ENCODE data around the gene TPP2.

- TF ChIP-seq, protein P1, sequence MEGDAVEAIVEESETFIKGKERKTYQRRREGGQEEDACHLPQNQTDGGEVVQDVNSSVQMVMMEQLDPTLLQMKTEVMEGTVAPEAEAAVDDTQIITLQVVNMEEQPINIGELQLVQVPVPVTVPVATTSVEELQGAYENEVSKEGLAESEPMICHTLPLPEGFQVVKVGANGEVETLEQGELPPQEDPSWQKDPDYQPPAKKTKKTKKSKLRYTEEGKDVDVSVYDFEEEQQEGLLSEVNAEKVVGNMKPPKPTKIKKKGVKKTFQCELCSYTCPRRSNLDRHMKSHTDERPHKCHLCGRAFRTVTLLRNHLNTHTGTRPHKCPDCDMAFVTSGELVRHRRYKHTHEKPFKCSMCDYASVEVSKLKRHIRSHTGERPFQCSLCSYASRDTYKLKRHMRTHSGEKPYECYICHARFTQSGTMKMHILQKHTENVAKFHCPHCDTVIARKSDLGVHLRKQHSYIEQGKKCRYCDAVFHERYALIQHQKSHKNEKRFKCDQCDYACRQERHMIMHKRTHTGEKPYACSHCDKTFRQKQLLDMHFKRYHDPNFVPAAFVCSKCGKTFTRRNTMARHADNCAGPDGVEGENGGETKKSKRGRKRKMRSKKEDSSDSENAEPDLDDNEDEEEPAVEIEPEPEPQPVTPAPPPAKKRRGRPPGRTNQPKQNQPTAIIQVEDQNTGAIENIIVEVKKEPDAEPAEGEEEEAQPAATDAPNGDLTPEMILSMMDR (IDR thresholded peaks at IDR 0.05; ENCODE audit: low read depth, low read length): no peak
- TF ChIP-seq EZH2phosphoT487 (IDR thresholded peaks at IDR 0.05; ENCODE audit: low read depth): no peak
These were observed 8.9 kb upstream of the TPP2 start for GRCh38 chr13:102587916-102588315.
